Activated CD4-positive, alpha-beta T cell treated with anti-CD3 and anti-CD28 coated beads for 24 hours (primary cell): ENCODE measurements around the gene NDST1.

Experiments
- DNase-seq, 2 donors: peaks; one replicate each; pipeline ENCODE4 v3.0.0-alpha.2; 2020; ENCODE audit warnings: low read depth in 2 of 2

NDST1 gene

GRCh38 chr5:150570333-150570732 lies 62.4 kb downstream of the NDST1 start:
- DNase-seq, result no peak

GRCh38 chr5:150571836-150572235 lies 63.9 kb downstream of the NDST1 start:
- no peak for DNase-seq

- DNase-seq, result no peak
Measured at GRCh38 chr5:150573216-150573615, 65.3 kb downstream of the NDST1 start.

DNA sequence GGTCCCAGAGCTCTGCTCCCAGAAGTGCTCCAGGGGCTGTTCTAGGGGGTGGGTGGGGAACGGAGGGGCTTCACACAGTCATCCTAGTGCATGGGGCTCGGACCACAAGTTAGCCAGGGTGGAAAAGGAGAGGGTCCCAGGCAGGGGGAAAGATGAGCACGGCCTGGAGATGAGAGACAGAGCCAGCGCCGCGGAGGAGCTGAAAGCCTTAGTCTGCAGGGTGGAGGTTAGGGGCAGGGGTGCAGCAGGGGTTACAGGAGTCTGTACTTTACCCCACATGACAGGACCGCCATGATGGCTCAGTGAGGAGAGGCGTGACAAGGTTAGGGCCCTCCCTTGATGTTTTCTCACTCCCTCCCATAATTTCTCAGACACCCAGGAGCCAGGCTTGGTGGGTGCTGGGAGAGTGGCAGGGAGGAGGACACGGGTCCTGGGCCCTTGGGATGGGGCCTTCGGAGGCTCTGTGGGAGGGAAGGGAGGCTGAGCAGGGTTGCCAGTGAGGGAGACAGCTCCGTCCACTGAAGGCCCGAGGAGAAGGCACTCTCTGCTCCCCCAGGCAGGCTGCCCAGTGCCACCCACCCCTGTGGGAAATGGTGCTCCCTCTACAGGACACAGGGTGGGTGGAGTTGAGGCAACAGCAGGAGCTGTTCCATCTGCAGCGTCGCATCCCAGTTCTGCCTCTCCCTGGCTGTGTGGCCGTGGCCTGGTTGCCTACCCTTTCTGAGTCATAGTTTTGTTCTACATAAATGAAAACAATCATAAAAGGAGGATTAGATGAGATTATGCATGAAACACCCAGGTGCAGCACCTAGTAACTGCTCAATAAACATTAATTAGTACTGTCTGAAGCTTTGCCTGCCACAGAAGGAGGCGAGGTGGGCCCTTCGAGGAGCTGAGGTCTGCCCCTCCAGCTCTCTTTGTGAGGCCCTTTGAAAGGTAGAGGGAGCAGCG lies 66.2 kb downstream of the NDST1 start:
- no peak for DNase-seq

- DNase-seq, result no peak
Measured at GRCh38 chr5:150574818-150575547, 67.1 kb downstream of the NDST1 start.

GRCh38 chr5:150575745-150576448 lies 68.0 kb downstream of the NDST1 start:
- DNase-seq, result no peak

DNA sequence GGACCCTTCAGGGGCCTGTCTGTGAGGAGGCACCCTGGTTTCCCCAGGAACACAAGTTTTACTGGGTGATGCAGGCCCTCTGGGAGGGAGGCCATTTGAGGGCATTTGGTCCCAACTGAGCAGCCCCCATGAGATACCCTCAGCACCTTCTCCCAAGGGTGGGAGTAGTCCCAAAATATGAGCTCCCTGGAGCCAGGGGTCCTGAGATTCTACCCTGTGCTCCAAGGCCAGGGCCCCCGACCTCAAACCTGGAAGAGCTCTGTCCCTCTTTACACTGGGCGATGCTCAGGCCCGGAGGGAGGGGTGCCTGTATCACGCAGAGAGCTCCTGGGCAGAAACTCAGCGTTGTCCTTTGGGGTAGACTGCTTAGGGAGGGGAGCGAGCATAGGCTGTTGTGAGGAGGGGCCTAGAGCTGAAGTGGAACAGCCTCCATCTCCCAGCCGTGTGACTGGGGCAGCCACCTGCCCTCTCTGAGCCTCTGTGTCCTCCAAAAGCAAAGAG lies 68.6 kb downstream of the NDST1 start:
- no peak for DNase-seq

DNA sequence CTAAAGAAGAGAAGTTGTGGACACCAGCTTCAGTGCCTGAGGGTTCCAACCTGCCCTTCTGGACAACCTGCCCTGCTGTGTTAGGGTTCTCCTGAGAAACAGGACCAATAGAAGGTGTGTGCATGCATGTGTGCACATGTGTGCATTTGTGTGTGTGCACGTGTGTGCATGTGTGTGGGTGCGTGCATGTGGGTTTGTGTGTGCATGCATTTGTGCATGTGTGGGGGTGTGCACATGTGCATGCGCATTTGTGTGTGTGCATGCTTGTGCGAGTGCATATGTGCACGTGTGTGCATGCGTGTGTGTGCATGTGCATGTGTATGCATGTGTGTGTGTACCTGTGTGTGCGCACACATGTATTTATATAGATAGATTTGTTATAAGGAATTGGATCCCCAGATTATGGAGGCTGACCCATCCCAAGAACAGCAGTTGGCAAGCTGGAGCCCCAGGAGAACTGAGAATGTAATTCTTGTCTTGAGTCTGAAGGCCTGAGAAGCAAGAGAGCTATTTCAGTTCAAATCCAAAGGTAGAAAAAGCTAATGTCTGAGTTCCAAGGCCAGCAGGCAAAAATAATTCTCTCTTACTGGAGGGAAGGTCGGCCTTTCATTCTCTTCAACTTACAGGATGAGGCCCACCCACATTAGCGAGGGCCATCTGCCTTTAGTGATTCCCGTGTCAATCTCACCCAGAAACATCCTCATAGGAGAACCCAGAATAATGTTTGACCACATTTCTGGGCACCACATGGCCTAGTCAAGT lies 69.6 kb downstream of the NDST1 start:
- no peak for DNase-seq

DNA sequence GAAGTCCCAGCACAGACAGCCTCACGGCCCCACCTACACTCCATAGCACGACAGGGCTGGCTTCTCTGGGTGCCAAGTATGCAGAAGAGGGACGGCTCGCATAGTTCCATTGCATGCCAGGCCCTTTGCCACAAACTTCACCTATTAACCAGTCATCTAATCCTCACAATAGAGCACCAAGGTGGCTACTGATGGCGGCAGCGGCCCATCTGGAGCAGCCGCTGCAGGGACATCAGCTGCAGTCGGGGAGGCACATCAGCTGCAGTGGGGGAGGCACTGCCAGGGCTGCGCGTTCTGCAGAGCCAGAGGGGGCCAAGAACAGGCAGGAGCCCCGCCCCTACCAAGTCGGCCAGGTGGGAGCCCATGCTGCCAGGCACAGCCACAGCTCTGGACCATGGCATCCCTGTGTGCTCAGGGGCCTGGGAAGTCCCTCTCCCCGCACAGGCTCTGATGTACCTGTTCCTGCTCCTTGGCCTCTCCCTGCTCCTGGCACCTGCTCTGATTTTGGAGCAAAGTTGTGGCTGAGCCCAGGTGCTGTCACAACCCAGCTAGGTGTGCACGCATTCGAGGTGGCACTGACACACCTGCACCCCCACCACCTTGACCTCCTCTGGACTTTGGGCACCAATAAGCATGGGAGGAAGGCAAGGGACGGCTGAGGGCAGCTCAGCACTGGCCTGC lies 71.0 kb downstream of the NDST1 start:
- DNase-seq, result no peak

- no peak for DNase-seq
Measured at GRCh38 chr5:150579462-150580400, 71.8 kb downstream of the NDST1 start.

DNA sequence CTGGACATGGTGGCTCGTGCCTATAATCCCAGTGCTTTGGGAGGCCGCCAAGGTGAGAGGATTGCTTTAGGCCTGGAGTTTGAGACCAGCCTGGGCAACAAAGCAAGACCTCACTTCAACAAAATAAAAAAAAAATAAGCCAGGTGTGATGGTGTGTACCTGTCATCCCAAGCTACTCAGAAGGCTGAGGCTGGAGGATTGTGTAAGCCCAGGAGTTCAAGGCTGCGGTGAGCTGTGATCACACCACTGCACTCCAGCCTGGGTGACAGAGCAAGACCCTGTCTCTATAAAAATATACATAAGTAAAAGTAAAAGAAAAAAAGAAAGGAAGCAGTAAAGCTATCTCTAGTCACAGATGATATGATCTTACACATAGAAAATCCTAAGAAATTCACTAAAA lies 73.0 kb downstream of the NDST1 start:
- no peak for DNase-seq

DNA sequence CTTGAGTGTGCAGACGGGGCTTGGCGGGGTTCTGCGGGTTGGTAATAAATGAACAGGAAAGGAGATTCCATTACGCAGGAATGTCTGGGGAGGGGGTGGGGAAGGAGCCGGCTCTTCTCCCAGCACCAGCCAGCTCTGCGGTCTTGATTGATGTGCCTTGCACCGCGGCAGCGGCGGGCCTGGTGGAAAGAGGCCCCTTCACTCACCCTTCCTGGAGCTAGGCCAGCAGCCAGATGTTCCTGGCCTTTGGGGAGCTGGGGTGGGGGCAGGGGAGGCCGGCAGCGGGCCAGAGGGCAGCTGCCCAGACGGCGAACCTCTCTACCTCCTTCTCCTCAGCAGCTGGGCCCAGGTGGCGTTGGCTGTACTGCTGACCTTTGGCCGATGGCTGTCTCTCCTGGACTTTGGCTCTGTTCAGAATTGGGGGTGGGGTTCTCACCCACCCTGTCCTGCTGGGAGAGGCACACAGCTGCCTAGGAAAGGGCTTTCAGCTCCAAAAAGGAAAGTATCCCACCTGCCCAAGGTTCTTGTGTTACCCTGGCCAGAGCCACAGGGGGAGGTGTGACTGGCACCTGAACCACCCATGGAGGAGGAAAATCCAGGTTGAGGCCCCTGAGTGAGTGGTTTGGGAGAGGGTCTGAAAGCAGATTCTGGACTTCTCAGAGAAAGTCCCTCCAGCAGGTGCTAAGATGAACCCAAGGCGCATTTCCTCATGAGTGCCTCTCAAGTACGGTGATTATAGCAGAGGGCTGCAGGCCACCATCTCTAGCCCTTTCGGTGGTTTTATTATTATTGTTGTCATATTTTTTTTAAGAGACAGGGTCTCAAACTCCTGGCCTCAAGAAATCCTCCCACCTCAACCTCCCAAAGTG lies 74.5 kb downstream of the NDST1 start:
- DNase-seq, result no peak

- no peak for DNase-seq
Measured at GRCh38 chr5:150583541-150584225, 75.8 kb downstream of the NDST1 start.

- DNase-seq, result no peak
Measured at GRCh38 chr5:150584556-150585335, 76.8 kb downstream of the NDST1 start.

GRCh38 chr5:150585781-150586341 lies 77.9 kb downstream of the NDST1 start:
- DNase-seq, result no peak

- no peak for DNase-seq
Measured at GRCh38 chr5:150587016-150587415, 79.1 kb downstream of the NDST1 start.
